ENCODE results near the gene TMEM125.

DNA sequence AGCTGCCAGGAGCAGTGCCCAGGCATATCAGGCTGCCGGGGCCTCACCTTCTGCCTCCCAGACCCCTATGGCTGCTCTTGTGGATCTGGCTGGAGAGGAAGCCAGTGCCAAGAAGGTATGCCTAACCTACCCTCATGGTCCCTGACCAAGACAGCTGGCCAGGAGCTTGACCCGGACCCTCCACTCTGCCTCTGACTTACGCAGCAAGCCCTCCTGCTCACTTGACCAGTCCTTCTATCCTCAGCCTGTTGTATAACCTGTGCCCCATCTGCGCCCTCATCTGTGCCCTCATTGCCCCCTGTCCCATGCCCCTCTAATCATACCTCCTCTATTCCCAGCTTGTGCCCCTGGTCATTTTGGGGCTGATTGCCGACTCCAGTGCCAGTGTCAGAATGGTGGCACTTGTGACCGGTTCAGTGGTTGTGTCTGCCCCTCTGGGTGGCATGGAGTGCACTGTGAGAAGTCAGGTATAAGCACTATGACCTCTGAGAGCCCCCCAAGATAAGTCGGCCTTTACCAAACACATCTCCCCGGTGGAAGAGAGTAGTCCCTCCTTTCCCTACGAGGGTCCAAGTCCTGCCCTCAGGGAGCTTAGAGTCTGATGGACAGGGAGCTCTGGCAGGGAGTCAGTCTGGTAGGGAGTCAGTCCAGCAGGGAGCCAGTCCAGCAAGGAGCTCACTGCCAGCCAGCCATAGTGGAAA lies 37.8 kb downstream of the TMEM125 start:
- TF ChIP-seq, protein P1, sequence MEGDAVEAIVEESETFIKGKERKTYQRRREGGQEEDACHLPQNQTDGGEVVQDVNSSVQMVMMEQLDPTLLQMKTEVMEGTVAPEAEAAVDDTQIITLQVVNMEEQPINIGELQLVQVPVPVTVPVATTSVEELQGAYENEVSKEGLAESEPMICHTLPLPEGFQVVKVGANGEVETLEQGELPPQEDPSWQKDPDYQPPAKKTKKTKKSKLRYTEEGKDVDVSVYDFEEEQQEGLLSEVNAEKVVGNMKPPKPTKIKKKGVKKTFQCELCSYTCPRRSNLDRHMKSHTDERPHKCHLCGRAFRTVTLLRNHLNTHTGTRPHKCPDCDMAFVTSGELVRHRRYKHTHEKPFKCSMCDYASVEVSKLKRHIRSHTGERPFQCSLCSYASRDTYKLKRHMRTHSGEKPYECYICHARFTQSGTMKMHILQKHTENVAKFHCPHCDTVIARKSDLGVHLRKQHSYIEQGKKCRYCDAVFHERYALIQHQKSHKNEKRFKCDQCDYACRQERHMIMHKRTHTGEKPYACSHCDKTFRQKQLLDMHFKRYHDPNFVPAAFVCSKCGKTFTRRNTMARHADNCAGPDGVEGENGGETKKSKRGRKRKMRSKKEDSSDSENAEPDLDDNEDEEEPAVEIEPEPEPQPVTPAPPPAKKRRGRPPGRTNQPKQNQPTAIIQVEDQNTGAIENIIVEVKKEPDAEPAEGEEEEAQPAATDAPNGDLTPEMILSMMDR (IDR thresholded peaks at IDR 0.05) = no peak
- TF ChIP-seq PBX3 (IDR thresholded peaks at IDR 0.05) (no peak), TEAD4 (IDR thresholded peaks at IDR 0.05; ENCODE audit: borderline replicate concordance, insufficient read depth) (no peak), NFIC (IDR thresholded peaks at IDR 0.05; ENCODE audit: borderline replicate concordance) (no peak), TCF12 (IDR thresholded peaks at IDR 0.05) (no peak), JUND (IDR thresholded peaks at IDR 0.05) (no peak), POLR2AphosphoS5 (IDR thresholded peaks at IDR 0.05; ENCODE audit: low read depth, low read length) (no peak), RFX5 (IDR thresholded peaks at IDR 0.05; ENCODE audit: low read length) (no peak), MXI1 (IDR thresholded peaks at IDR 0.05; ENCODE audit: low read depth, low read length) (no peak), RCOR1 (IDR thresholded peaks at IDR 0.05; ENCODE audit: low read length) (no peak), MAX (IDR thresholded peaks at IDR 0.05; ENCODE audit: low read depth) (no peak)
- TF ChIP-seq, protein P2, sequence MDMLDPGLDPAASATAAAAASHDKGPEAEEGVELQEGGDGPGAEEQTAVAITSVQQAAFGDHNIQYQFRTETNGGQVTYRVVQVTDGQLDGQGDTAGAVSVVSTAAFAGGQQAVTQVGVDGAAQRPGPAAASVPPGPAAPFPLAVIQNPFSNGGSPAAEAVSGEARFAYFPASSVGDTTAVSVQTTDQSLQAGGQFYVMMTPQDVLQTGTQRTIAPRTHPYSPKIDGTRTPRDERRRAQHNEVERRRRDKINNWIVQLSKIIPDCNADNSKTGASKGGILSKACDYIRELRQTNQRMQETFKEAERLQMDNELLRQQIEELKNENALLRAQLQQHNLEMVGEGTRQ (IDR thresholded peaks at IDR 0.05; ENCODE audit: borderline replicate concordance, low read depth, low read length) = no peak

Measured in SK-N-SH (cell line).